Endometrium (tissue), 2 donors: ENCODE data around the gene GH2.
"Not testable (repeated sequence)": the region's sequence is repeated elsewhere in the genome, so short reads cannot be mapped to it uniquely, and the experiment has no call there.

Experiments used
- FAIRE-seq: peaks from 2 replicates; lab custom pipeline; 2012; peaks lifted over from hg19 to GRCh38; lab: Jason Lieb, UNC
- donor health status: control.
- donor health status: control.

GH2 gene

GRCh38 chr17:63874061-63874626, 7.6 kb downstream of the GH2 start:
- not testable (repeated sequence) for FAIRE-seq

- FAIRE-seq, result not testable (repeated sequence)
These were observed 8.2 kb downstream of the GH2 start, which contains the start of gene CSH2 for GRCh38 chr17:63873577-63873976. CSH2 (minus strand) TSS chr17:63873677; CDS start chr17:63873614, 63 bp downstream.

- not testable (repeated sequence) for FAIRE-seq
These were observed 9.9 kb downstream of the GH2 start for GRCh38 chr17:63871646-63872365.

GRCh38 chr17:63870292-63870665, 11.5 kb downstream of the GH2 start:
- not testable (repeated sequence) for FAIRE-seq

- FAIRE-seq, result not testable (repeated sequence)
These were observed 12.1 kb downstream of the GH2 start for GRCh38 chr17:63869491-63870291.

GRCh38 chr17:63866625-63867024, 15.1 kb downstream of the GH2 start:
- not testable (repeated sequence) for FAIRE-seq

GRCh38 chr17:63859257-63859656, 22.5 kb downstream of the GH2 start:
- FAIRE-seq, result no peak

GRCh38 chr17:63856425-63856824, 25.3 kb downstream of the GH2 start:
- FAIRE-seq, result not testable (repeated sequence)

GRCh38 chr17:63855185-63855584, 26.6 kb downstream of the GH2 start:
- no peak for FAIRE-seq

- no peak for FAIRE-seq
These were observed 27.0 kb downstream of the GH2 start for GRCh38 chr17:63854709-63855108.

GRCh38 chr17:63853260-63853659, 28.5 kb downstream of the GH2 start:
- FAIRE-seq, result no peak

GRCh38 chr17:63850401-63850800, 31.3 kb downstream of the GH2 start:
- FAIRE-seq, result no peak

- FAIRE-seq, result no peak
These were observed 32.7 kb downstream of the GH2 start for GRCh38 chr17:63848834-63849689.

- no peak for FAIRE-seq
These were observed 34.1 kb downstream of the GH2 start for GRCh38 chr17:63847525-63848249.

GRCh38 chr17:63845509-63845908, 36.2 kb downstream of the GH2 start:
- FAIRE-seq, result no peak

- no peak for FAIRE-seq
These were observed 37.6 kb downstream of the GH2 start for GRCh38 chr17:63843910-63844677.

GRCh38 chr17:63843387-63843888, 38.3 kb downstream of the GH2 start:
- FAIRE-seq, result not testable (repeated sequence)

- peak; percentile 50 for FAIRE-seq
These were observed 39.0 kb downstream of the GH2 start, which contains the start of gene SMARCD2 for GRCh38 chr17:63842540-63843386. SMARCD2 (minus strand) TSS chr17:63842685; CDS start chr17:63842674, 11 bp downstream.

GRCh38 chr17:63842173-63842539, 39.6 kb downstream of the GH2 start:
- no peak for FAIRE-seq
